DOHH2 (cell line): ENCODE data around the gene UVRAG.

Experiments used
- CTCF ChIP-seq: fragments of 200-600 bp; sonication (generic); IDR thresholded peaks from one replicate; pipeline ENCODE4 v1.5.1; 2014; ENCODE audit warnings: antibody characterized with exemption, mild to moderate bottlenecking, low read depth, low read length; ENCODE audit not compliant: poor library complexity, severe bottlenecking
- EZH2phosphoT487 ChIP-seq: fragments of 200-600 bp; sonication (generic); IDR thresholded peaks from 2 replicates; pipeline ENCODE4 v1.6.1; 2017; ENCODE audit warnings: borderline replicate concordance, mild to moderate bottlenecking, antibody characterized with exemption, low read length, moderate library complexity, mixed read lengths

GRCh38 chr11:76033699-76034098, 218.7 kb downstream of the UVRAG start:
- no peak for TF ChIP-seq CTCF
- no peak for TF ChIP-seq EZH2phosphoT487
